ENCODE data around the gene TSEN34.
"Not testable (repeated sequence)": the region's sequence is repeated elsewhere in the genome, so short reads cannot be mapped to it uniquely, and the experiment has no call there.

TSEN34 gene

DNA sequence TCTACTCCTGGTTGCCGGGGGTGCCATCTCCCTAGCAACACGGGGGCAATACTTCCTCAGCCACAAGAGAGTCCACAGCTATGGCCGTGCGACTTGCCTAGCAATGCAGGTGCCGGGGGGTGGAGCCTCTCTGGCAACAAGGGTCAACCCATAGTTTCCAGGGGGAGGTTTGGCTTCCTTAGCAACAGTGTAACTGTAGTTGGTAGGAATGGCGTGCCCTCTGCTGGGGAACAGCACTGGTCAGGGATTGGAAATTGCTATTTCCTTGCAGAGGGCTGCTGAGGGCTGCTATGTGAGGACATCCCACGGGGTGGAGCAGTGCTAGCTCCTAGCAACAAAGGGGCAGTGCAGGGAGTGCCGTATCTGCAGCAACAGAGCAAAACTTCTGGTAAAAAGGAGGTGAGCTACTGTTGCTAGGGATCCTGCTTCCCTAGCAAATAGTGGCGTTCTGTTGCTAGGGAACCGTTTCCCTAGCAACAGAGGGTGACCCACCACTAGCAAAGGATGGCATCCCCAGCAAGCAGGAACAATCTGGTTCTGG is 11.1 kb upstream of the TSEN34 start:
- no peak for DNase-seq
- Histone ChIP-seq H3K4me3 (no peak overlapping the region), H3K4me1 (no peaks in the 10 kb centered on the region), H3K27me3 (no peaks in the 10 kb centered on the region), H3K36me3 (peaks cover 7 to 56% (median 29%) of the 10 kb centered on the region in 3 donors), H3K27ac (no peak overlapping the region), H3K9me3 (no peaks in the 10 kb centered on the region)
- intact Hi-C loops (cut with DNase I; ENCODE audit: low total_unique reads), result no loop called here
- TF ChIP-seq, protein P1, sequence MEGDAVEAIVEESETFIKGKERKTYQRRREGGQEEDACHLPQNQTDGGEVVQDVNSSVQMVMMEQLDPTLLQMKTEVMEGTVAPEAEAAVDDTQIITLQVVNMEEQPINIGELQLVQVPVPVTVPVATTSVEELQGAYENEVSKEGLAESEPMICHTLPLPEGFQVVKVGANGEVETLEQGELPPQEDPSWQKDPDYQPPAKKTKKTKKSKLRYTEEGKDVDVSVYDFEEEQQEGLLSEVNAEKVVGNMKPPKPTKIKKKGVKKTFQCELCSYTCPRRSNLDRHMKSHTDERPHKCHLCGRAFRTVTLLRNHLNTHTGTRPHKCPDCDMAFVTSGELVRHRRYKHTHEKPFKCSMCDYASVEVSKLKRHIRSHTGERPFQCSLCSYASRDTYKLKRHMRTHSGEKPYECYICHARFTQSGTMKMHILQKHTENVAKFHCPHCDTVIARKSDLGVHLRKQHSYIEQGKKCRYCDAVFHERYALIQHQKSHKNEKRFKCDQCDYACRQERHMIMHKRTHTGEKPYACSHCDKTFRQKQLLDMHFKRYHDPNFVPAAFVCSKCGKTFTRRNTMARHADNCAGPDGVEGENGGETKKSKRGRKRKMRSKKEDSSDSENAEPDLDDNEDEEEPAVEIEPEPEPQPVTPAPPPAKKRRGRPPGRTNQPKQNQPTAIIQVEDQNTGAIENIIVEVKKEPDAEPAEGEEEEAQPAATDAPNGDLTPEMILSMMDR (IDR thresholded peaks at IDR 0.05), result no peak

DNA sequence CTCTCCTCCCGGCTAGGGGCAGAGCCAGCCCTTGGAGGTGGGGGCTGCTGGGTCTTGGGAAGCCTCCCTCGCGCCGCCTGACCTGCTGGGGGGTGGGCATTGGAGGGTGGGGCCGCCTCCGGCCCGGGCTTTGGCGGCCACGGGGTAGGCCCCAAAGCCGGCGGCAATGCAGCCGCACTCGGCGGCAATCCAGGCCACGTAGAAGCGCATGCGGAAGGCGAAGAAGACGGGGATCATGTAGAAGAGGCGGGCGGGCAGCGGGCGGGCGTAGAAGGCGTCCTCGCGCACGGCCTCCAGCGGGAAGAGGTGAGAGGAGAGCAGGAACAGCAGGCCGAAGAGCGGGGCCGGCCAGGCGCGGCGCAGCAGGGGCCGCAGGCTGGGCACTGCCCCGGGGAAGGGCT is 10.4 kb upstream of the TSEN34 start:
- H3K27ac ChIP-seq, result no peak overlapping the region
- TF ChIP-seq, protein P1 (IDR thresholded peaks at IDR 0.05), result no peak
- intact Hi-C loops (cut with DNase I; ENCODE audit: low total_unique reads), result no loop called here

DNA sequence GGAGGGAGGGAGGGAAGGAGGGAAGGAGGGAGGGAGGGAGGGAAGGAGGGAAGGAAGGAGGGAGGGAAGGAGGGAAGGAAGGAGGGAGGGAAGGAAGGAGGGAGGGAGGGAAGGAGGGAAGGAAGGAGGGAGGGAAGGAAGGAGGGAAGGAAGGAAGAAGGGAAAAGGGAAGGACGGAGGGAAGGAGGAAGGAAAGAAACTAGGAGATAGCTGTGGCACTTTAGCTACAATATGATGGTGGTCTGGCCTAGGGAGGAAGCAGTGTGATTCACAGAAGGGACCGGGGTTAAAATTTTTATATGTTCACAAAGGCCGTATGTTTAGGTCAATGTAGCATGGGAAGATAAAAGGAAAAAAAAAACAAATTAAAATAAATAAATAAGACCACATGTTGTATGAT is 9.2 kb upstream of the TSEN34 start:
- H3K9me3 ChIP-seq; DNase-seq; H3K27ac ChIP-seq; intact Hi-C loops (cut with DNase I; ENCODE audit: low total_unique reads); H3K4me1 ChIP-seq; H3K27me3 ChIP-seq; H3K4me3 ChIP-seq: not testable (repeated sequence)
- peaks cover 7 to 52% (median 20%) of the 10 kb centered on the region in 3 donors for H3K36me3 ChIP-seq

More for the DNA sequence above, 10.4 kb upstream of the TSEN34 start:
- Histone ChIP-seq H3K4me3 (no peak overlapping the region), H3K27me3 (no peaks in the 10 kb centered on the region), H3K36me3 (peaks cover 7 to 52% (median 29%) of the 10 kb centered on the region in 3 donors), H3K9me3 (no peaks in the 10 kb centered on the region), H3K4me1 (no peaks in the 10 kb centered on the region)
- DNase-seq, result no peak

DNA sequence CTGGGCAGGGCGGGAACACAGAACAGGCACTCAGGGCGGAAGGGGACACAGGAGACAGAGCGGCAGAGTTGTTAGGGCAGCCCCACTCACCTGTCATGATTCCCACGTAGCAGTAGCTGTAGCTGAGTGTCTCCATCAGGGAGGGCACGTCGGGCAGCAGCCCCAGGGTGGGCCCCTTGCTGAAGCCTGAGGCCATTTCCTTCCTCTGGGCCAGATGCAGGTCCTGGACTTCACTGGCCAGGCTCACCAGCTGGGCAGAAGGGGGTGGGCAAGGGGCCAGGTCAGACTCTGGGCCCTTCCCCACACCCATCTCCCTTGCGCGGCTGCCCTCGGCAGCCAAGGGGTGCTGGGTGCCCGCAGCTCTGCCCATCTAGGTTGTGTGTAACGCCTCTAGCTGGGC is 7.7 kb upstream of the TSEN34 start:
- intact Hi-C loops (cut with DNase I; ENCODE audit: low total_unique reads), result no loop called here
- peaks cover 2 to 6% (median 5%) of the 10 kb centered on the region in 4 donors for H3K4me1 ChIP-seq
- no peak overlapping the region for H3K4me3 ChIP-seq
- no peak for DNase-seq
- H3K27me3 ChIP-seq, result no peaks in the 10 kb centered on the region
- no peaks in the 10 kb centered on the region for H3K9me3 ChIP-seq
- peaks cover 7 to 51% (median 12%) of the 10 kb centered on the region in 3 donors for H3K36me3 ChIP-seq
- TF ChIP-seq, protein P1 (IDR thresholded peaks at IDR 0.05), result no peak
- H3K27ac ChIP-seq, result no peak overlapping the region

DNA sequence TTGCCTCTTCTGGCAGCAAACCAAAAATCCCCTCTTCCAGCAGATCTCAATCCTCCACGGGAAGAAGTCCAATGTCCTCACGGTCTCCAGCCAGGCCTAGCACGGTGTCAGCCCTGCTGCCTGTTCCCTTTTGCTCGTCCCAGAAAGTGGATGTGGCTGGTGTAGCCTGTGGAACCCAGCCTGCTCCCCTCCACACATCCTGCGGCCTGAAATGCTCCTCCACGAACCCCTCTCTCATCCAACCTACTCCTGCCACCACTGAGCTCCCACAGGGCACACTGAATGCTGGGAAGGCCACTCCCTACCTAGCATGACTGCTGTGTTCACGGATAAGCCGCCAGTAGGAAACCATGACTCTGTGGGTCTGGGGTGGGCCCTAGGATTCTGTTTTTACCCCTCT is 4.8 kb upstream of the TSEN34 start:
- no peak for DNase-seq
- H3K36me3 ChIP-seq, result peaks cover 0 to 22% (median 0%) of the 10 kb centered on the region in 3 donors
- H3K27ac ChIP-seq, result no peak overlapping the region
- H3K27me3 ChIP-seq, result no peaks in the 10 kb centered on the region
- H3K9me3 ChIP-seq, result no peaks in the 10 kb centered on the region
- H3K4me1 ChIP-seq, result peaks cover 4 to 12% (median 11%) of the 10 kb centered on the region in 4 donors
- TF ChIP-seq, protein P1 (IDR thresholded peaks at IDR 0.05), result no peak
- intact Hi-C loops (cut with DNase I; ENCODE audit: low total_unique reads), result no loop called here
- H3K4me3 ChIP-seq, result no peak overlapping the region

DNA sequence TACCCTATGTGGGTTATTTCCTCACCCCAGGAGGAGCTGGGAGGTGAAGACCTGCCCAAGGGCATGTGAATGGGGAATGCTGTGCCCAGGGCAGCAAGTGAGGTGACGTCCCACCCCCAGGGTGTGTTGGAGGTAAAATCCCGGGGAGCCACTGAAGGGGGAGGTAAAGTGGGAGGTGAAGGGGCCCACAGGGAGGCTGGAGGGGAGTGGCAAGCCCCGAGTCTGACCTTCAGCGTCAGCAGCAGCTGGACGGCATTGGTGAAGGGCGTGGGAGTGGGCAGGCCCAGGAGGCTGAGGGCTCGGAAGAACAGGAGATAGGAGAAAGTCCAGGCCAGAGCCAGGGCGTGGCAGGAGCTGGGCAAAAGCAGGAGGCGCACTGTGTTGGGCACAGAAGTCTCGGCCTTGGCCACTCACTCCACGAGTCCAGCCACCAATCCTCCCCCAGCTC is 4.2 kb upstream of the TSEN34 start:
- Histone ChIP-seq H3K27ac (no peak overlapping the region), H3K36me3 (peaks cover 0 to 22% (median 0%) of the 10 kb centered on the region in 3 donors), H3K4me3 (no peak overlapping the region), H3K27me3 (no peaks in the 10 kb centered on the region), H3K9me3 (no peaks in the 10 kb centered on the region), H3K4me1 (peaks cover 4 to 17% (median 15%) of the 10 kb centered on the region in 4 donors)
- intact Hi-C loops (cut with DNase I; ENCODE audit: low total_unique reads), result no loop called here
- TF ChIP-seq, protein P1 (IDR thresholded peaks at IDR 0.05), result no peak
- no peak for DNase-seq
